VCaP (cell line): Measurements from ENCODE around the gene COA8.

ENCODE experiments used
- H3K27ac ChIP-seq: fragments of 450-650 bp; 2 replicates; pipeline ENCODE4 v1.5.1; 2017
- CTCF ChIP-seq: fragments of 450-650 bp; conservative IDR thresholded peaks from 2 replicates; pipeline ENCODE4 v1.5.1; 2017; ENCODE audit warnings: mild to moderate bottlenecking, moderate library complexity

The COA8 gene

DNA sequence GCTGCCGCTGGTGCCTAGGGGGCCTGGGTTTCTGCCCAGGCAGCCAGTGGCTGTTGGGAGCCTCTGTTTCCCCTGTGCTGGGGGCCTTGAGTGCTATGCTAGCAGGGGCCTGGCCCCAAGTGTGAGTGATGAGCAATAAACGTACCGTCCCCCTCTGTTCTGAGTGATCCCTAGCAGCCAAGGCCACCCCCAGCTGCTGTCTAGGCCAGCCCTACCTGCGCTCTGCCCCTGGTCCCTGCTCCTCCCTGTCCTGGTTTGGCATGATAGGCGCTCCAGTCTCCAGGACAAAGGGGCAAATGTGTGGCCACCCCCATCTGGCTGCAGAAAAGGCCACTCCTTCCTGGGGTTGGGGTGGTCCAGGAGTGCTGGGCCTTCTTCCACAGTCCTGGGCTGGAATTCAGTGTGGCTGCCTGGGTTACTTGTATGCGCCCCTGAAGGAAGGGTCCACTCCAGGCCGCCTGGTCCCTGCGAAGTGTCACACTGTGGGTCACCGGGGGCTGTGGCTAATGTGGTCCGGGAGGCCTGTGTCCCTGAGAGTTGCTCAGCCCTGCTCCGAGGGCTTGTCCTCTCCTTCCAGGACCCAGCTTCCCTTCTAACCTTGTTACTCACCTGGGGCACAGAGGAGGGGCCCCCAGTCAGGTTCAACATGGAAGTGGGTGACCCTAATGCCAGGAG is 26.7 kb upstream of the COA8 start:
- H3K27ac ChIP-seq: no peak overlapping the region
- no peak for TF ChIP-seq CTCF

- H3K27ac ChIP-seq: no peak overlapping the region
- TF ChIP-seq CTCF: no peak
Observed at GRCh38 chr14:103536693-103537092, 26.1 kb upstream of the COA8 start.

- H3K27ac ChIP-seq: no peak overlapping the region
- no peak for TF ChIP-seq CTCF
Observed at GRCh38 chr14:103537175-103537990, 25.4 kb upstream of the COA8 start.

DNA sequence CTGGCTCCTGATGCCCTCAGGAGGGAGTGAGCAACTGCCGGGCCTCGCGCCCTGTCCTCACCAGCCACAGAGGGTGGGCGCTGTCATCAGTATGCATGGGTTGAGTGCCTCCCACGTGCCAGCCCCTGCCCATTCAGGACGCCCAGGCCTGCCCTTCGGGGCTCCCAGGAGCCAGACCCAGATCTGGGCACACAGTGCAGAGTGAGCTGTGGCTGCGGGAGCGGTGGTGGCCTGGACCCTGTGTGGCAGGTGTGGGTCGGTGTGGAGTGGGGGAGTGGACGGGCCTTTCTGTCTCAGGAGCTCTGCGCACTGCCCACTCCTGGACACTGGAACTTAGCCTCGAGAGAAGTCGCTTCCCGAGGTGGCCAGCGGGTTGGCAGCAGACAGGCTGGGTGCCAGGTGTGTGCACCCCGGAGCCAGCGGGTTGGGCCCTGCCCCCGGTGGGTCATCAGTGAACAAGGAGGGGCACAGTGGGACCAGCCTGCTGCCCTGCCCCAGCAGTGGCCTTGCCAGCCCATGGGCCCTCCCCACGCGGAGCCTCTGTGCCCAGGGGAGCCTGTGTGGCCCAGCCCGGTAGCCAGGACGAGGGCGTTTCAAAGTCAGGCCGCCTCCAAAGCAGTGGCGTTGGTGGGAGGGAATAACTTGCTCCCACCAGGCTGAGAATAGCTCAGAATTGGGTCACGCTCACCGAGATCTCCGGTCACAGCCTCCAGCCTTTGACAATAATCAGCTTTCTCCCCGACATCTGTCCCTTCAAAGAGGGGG is 24.3 kb upstream of the COA8 start:
- no peak overlapping the region for H3K27ac ChIP-seq
- no peak for TF ChIP-seq CTCF

- H3K27ac ChIP-seq: no peak overlapping the region
Observed at GRCh38 chr14:103539056-103539825, 23.5 kb upstream of the COA8 start.

More at GRCh38 chr14:103539056-103539825, 23.5 kb upstream of the COA8 start:
- no peak for TF ChIP-seq CTCF
